ENCODE measurements around the gene MAP7. TPM values are rescaled to one million over a fixed set of nuclear protein-coding genes. Genes with fewer than 3 reads are reported as not detected.
A peak's percentile ranks its signal among the peaks of the same experiment; 100 is the strongest.

Gene MAP7
- total and polyA plus RNA-seq, 9 of the 15 experiments (the other 6 are each of a cell fraction or from before 2014, with no cell fraction given) = 0.76 to 7.7 (median 3.9) TPM

DNA sequence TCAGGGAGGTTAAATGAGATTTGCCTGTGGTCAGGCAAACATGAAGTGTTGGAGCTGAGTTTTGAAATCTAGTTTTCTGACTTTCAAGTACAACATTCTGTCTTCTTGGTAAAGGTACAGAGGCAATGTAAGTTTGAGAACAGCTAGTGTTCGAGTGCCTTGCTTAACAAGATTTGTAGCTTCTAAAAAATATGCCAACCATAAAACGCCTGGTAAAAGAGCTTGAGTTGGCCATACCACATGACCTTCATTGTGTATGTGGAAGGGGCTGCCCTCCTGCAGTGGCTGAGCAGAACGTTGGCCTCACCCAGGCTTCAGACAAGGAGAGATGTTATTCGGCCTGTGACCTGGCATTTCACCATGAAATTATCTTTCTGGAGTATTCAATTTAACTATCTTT, 86.5 kb downstream of the MAP7 start:
- Histone ChIP-seq H3K9me1 (ENCODE audit: control insufficient read depth, insufficient read depth, low read length) (no peaks in the 10 kb centered on the region), H3K36me3 (ENCODE audit: control insufficient read depth, insufficient read depth, low read length) (no peaks in the 10 kb centered on the region), H3K4me2 (ENCODE audit: insufficient read depth, low read length) (no peak overlapping the region), H3K9me3 (replicated peaks; ENCODE audit: control insufficient read depth, insufficient read depth, low read depth, low read length) (no peaks in the 10 kb centered on the region), H3K9ac (ENCODE audit: insufficient read depth in 1 of 2, low read depth in 2 of 2, low read length in 2 of 2) (no peak overlapping the region), H3K4me3 (no peak overlapping the region), H2AFZ (ENCODE audit: low read depth, low read length) (peak overlapping the region; percentile 15; the same call in 1 of the 2 replicates), H3K27me3 (ENCODE audit: control insufficient read depth in 2 of 2, insufficient read depth in 2 of 2, low read length in 2 of 2) (no peaks in the 10 kb centered on the region), H3K4me1 (replicated peaks in 1 of 2; ENCODE audit: control insufficient read depth in 2 of 2, insufficient read depth in 2 of 2, low read length in 2 of 2) (0 out of 5 replicates have a peak, but pooled peaks cover 0 to 3% of the 10 kb centered on the region in 2 experiments), H3K27ac (ENCODE audit: extremely low read depth, low read depth, low read length) (no peak overlapping the region), H3K79me2 (ENCODE audit: control insufficient read depth, insufficient read depth, low read length) (no peaks in the 10 kb centered on the region), H4K20me1 (replicated peaks; ENCODE audit: control insufficient read depth, insufficient read depth, low read length) (no peaks in the 10 kb centered on the region)
- BruUV-seq (replicated peaks) = no TSS peak
- DNase-seq (ENCODE audit: extremely low read depth in 1 of 4, low spot score in 3 of 4) (no peak), ATAC-seq (no peak), FAIRE-seq (no peak)
- 7% methylated on average over 4 of the region's 4 CpGs for WGBS (ENCODE audit: insufficient coverage, low coverage, missing lambda C conversion rate)
- TF ChIP-seq GABPB2 (CRISPR knock-in tag; conservative IDR thresholded peaks at IDR 0.05) (no peak), ZNF282 (CRISPR knock-in tag; IDR thresholded peaks at IDR 0.05) (no peak), KDM5B (IDR thresholded peaks at IDR 0.05; ENCODE audit: insufficient replicate concordance, low read depth, low read length) (no peak), CC2D1A (IDR thresholded peaks at IDR 0.05) (no peak), ZFP30 (CRISPR knock-in tag; IDR thresholded peaks at IDR 0.05; ENCODE audit: borderline replicate concordance) (no peak), ZNF830 (CRISPR knock-in tag; IDR thresholded peaks at IDR 0.05) (no peak), NFXL1 (CRISPR knock-in tag; IDR thresholded peaks at IDR 0.05) (no peak), GABPB1 (CRISPR knock-in tag; IDR thresholded peaks at IDR 0.05) (no peak), ZNF644 (tag; IDR thresholded peaks at IDR 0.05; ENCODE audit: low read depth) (no peak)
- intact Hi-C loops (cut with micrococcal nuclease) = no loop called here
- in situ Hi-C loops (cut with MboI) = no loop called here
- POLR2A ChIA-PET = no interaction called here
- CTCF ChIA-PET (ENCODE audit: low intra/inter-chr PET ratio) = no interaction called here
